Endothelial cell (in vitro differentiated cells): ENCODE data around the gene KLK13. TPM values are rescaled to one million over a fixed set of nuclear protein-coding genes. Genes with fewer than 3 reads are reported as not detected.
A peak's percentile ranks its signal among the peaks of the same experiment; 100 is the strongest.

Experiments
- DNase-seq: peaks from one replicate; pipeline ENCODE4 v3.0.0; 2021; ENCODE audit warnings: low spot score
- H3K27ac Mint-ChIP-seq: one replicate; pipeline ENCODE4 v1.8.0; 2021; ENCODE audit warnings: mixed read lengths, inconsistent platforms; ENCODE audit not compliant: unreplicated experiment
- H3K27me3 Mint-ChIP-seq: one replicate; pipeline ENCODE4 v1.8.0; 2021; ENCODE audit warnings: mild to moderate bottlenecking, moderate library complexity, mixed read lengths, inconsistent platforms; ENCODE audit not compliant: unreplicated experiment
- H3K36me3 Mint-ChIP-seq: one replicate; pipeline ENCODE4 v1.8.0; 2021; ENCODE audit warnings: mild to moderate bottlenecking, low read depth, mixed read lengths, inconsistent platforms; ENCODE audit not compliant: unreplicated experiment
- H3K4me1 Mint-ChIP-seq: one replicate; pipeline ENCODE4 v1.8.0; 2021; ENCODE audit warnings: mild to moderate bottlenecking, mixed read lengths, inconsistent platforms; ENCODE audit not compliant: unreplicated experiment
- H3K4me3 Mint-ChIP-seq: one replicate; pipeline ENCODE4 v1.8.0; 2021; ENCODE audit warnings: mild to moderate bottlenecking, mixed read lengths, inconsistent platforms; ENCODE audit not compliant: unreplicated experiment
- H3K9me3 Mint-ChIP-seq: one replicate; pipeline ENCODE4 v1.8.0; 2021; ENCODE audit warnings: mixed read lengths, inconsistent platforms; ENCODE audit not compliant: unreplicated experiment
- total RNA-seq: library from RNA; stranded (reverse); fragmentation: NEBNext Ultra II Directional; extraction: Animal tissue kit (Norgen Biotek cat#: 25700); gene quantifications from one replicate; pipeline ENCODE4 v1.2.1, GENCODE V29; 2021; ENCODE audit not compliant: unreplicated experiment
- TF ChIP-seq, protein P1 (sequence below): fragments of 200-600 bp; sonication (generic); IDR thresholded peaks from one replicate; pipeline ENCODE4 v1.5.0; 2021; ENCODE audit warnings: antibody characterized with exemption; ENCODE audit not compliant: unreplicated experiment

Gene KLK13
- total RNA-seq, 1 donor from 2014 or later = 0.67 TPM

- Mint-ChIP-seq H3K36me3 (no peaks in the 10 kb centered on the region), H3K27me3 (peaks cover 2% of the 10 kb centered on the region), H3K9me3 (no peaks in the 10 kb centered on the region), H3K4me3 (peak overlapping the region; percentile 4), H3K4me1 (peaks cover 18% of the 10 kb centered on the region), H3K27ac (peak overlapping the region; percentile 25)
- DNase-seq = peak; percentile 72
- TF ChIP-seq, protein P1, sequence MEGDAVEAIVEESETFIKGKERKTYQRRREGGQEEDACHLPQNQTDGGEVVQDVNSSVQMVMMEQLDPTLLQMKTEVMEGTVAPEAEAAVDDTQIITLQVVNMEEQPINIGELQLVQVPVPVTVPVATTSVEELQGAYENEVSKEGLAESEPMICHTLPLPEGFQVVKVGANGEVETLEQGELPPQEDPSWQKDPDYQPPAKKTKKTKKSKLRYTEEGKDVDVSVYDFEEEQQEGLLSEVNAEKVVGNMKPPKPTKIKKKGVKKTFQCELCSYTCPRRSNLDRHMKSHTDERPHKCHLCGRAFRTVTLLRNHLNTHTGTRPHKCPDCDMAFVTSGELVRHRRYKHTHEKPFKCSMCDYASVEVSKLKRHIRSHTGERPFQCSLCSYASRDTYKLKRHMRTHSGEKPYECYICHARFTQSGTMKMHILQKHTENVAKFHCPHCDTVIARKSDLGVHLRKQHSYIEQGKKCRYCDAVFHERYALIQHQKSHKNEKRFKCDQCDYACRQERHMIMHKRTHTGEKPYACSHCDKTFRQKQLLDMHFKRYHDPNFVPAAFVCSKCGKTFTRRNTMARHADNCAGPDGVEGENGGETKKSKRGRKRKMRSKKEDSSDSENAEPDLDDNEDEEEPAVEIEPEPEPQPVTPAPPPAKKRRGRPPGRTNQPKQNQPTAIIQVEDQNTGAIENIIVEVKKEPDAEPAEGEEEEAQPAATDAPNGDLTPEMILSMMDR = peak; percentile 64
These were observed 32.4 kb upstream of the KLK13 start for GRCh38 chr19:51097166-51097738.

- Mint-ChIP-seq H3K4me1 (peaks cover 18% of the 10 kb centered on the region), H3K4me3 (peak overlapping the region; percentile 4), H3K36me3 (no peaks in the 10 kb centered on the region), H3K27ac (peak overlapping the region; percentile 25), H3K9me3 (no peaks in the 10 kb centered on the region), H3K27me3 (peaks cover 2% of the 10 kb centered on the region)
- TF ChIP-seq, protein P1 = no peak
- no peak for DNase-seq
These were observed 31.7 kb upstream of the KLK13 start for GRCh38 chr19:51096473-51097165.

DNA sequence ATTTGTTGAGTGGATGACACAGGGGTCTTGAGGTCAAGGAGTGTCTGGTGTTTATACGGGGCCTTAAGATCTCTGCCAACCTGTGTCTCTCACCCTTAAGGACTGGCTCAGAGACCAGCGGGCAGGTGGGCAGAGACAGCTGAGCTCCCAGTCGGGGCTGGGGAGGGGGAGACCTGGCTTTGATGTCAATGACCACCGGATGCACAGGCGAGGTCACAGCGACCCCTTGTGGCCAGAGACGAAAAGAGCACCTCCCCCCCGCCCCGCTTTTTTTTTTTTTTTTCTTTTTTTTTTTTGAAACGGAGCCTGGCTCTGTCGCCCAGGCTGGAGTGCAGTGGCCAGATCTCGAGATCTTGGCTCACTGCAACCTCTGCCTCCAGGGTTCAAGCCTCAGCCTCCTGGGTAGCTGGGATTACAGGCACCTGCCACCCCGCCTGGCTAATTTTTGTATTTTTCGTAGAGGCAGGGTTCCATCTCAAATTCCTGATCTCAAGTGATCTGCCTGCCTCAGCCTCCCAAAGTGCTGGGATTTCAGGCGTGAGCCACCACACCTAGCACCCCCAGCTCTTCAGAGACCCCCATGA lies 29.9 kb upstream of the KLK13 start:
- Mint-ChIP-seq H3K36me3 (no peaks in the 10 kb centered on the region), H3K9me3 (no peaks in the 10 kb centered on the region), H3K4me1 (peaks cover 24% of the 10 kb centered on the region), H3K27me3 (peaks cover 3% of the 10 kb centered on the region), H3K27ac (no peak overlapping the region), H3K4me3 (no peak overlapping the region)
- TF ChIP-seq, protein P1 = peak; percentile 94
- peak; percentile 69 for DNase-seq

GRCh38 chr19:51093510-51094345 lies 28.8 kb upstream of the KLK13 start:
- no peaks in the 10 kb centered on the region for H3K36me3 Mint-ChIP-seq
- no peak overlapping the region for H3K4me3 Mint-ChIP-seq
- peaks cover 6% of the 10 kb centered on the region for H3K27me3 Mint-ChIP-seq
- no peak for DNase-seq
- H3K9me3 Mint-ChIP-seq = no peaks in the 10 kb centered on the region
- TF ChIP-seq, protein P1 = no peak
- H3K4me1 Mint-ChIP-seq = peaks cover 27% of the 10 kb centered on the region
- no peak overlapping the region for H3K27ac Mint-ChIP-seq
